IPS DF 6.9 (cell line): ENCODE measurements around the gene PTPN9.
"Not testable (repeated sequence)": the region's sequence is repeated elsewhere in the genome, so short reads cannot be mapped to it uniquely, and the experiment has no call there.

Experiments
- DNase-seq: peaks from one replicate; pipeline ENCODE4 v3.0.0-alpha.2; 2013; ENCODE audit warnings: low read depth, low spot score
- H3K27ac ChIP-seq: one replicate; pipeline ENCODE4 v1.5.1; 2013; ENCODE audit warnings: low read length, control low read depth
- H3K27me3 ChIP-seq: 2 replicates; pipeline ENCODE4 v1.6.1; 2013; ENCODE audit warnings: mild to moderate bottlenecking, low read length; ENCODE audit not compliant: control insufficient read depth, insufficient read depth
- H3K36me3 ChIP-seq: 2 replicates; pipeline ENCODE4 v1.6.1; 2013; ENCODE audit warnings: low read length; ENCODE audit not compliant: control insufficient read depth, insufficient read depth
- H3K4me1 ChIP-seq: 2 replicates; pipeline ENCODE4 v1.6.1; 2013; ENCODE audit warnings: low read length; ENCODE audit not compliant: control insufficient read depth, insufficient read depth
- H3K4me3 ChIP-seq: 2 replicates; pipeline ENCODE4 v1.5.1; 2013; ENCODE audit warnings: mild to moderate bottlenecking, low read length
- H3K9me3 ChIP-seq: 2 replicates; pipeline ENCODE4 v1.6.1; 2013; ENCODE audit warnings: low read length, inconsistent platforms; ENCODE audit not compliant: control insufficient read depth, insufficient read depth
- WGBS: extraction: QIAGEN DNeasy Blood & Tissue Kit; methylation state at CpG from one replicate; pipeline ENCODE4 v1.1.7; 2013; ENCODE audit warnings: mixed read lengths, missing lambda C conversion rate; ENCODE audit not compliant: insufficient read length, insufficient coverage; 5-methylcytosine and 5-hydroxymethylcytosine counted together

Gene PTPN9

DNA sequence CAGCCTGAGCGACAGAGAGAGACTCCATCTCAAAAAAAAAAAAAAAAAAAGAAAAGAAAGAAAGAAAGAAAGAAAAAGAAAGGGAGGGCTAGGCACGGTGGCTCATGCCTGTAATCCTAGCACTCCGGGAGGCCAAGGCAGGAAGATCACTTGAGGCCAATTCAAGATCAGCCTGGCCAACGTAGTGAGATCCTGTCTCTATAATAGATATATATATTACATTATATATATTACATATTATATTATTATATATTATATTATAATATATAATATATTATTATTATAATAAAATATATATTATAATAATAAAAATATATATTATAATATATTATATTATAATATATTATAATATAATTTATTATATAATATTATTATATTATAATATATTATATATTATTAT, 48.9 kb downstream of the PTPN9 start:
- H3K4me1 ChIP-seq = no peaks in the 10 kb centered on the region
- no peak for DNase-seq
- H3K4me3 ChIP-seq = no peak overlapping the region
- no peak overlapping the region for H3K27ac ChIP-seq
- H3K9me3 ChIP-seq = no peaks in the 10 kb centered on the region
- no CpG with 5 or more reads among the region's 4 CpGs for WGBS
- no peaks in the 10 kb centered on the region for H3K36me3 ChIP-seq
- H3K27me3 ChIP-seq = no peaks in the 10 kb centered on the region

- not testable (repeated sequence) for H3K36me3 ChIP-seq, DNase-seq, H3K27me3 ChIP-seq, H3K4me1 ChIP-seq, H3K4me3 ChIP-seq, H3K9me3 ChIP-seq, H3K27ac ChIP-seq
- WGBS = no CpG with 5 or more reads among the region's 3 CpGs
Observed at GRCh38 chr15:75525756-75526155, 53.4 kb downstream of the PTPN9 start.

GRCh38 chr15:75523011-75523410, 56.1 kb downstream of the PTPN9 start:
- no CpG with 5 or more reads among the region's 2 CpGs for WGBS
- H3K4me3 ChIP-seq = no peak overlapping the region
- H3K27me3 ChIP-seq = no peaks in the 10 kb centered on the region
- peaks cover 8% of the 10 kb centered on the region; the same call in 1 of the 2 replicates for H3K36me3 ChIP-seq
- H3K27ac ChIP-seq = no peak overlapping the region
- no peaks in the 10 kb centered on the region for H3K4me1 ChIP-seq
- no peaks in the 10 kb centered on the region for H3K9me3 ChIP-seq
- no peak for DNase-seq

DNA sequence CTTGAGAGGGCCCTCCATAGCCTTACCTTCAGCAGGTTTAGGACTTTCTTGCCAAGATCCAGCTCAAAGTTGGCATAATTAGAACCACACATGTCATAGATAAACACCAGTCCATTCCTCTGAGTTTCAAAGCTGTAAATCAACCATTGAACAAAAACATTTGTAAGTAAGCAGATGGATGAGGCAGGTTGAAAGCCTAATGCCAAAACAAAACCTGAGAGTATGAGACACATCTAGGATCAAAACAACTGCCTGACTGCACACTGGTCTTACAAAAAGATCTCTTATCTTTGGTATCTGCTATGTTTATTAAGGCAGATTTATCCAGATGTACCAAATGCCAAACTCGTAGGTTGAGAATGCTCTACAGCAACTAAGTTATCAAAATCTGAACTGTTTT, 61.9 kb downstream of the PTPN9 start:
- Histone ChIP-seq H3K4me3 (no peak overlapping the region), H3K9me3 (no peaks in the 10 kb centered on the region), H3K4me1 (no peaks in the 10 kb centered on the region), H3K27me3 (no peaks in the 10 kb centered on the region), H3K27ac (no peak overlapping the region), H3K36me3 (peaks cover 11% of the 10 kb centered on the region; the same call in 1 of the 2 replicates)
- WGBS = no CpG with 5 or more reads among the region's 1 CpG
- DNase-seq = no peak

GRCh38 chr15:75508840-75509532, 70.1 kb downstream of the PTPN9 start:
- H3K27me3 ChIP-seq = no peaks in the 10 kb centered on the region
- H3K27ac ChIP-seq = no peak overlapping the region
- no CpG with 5 or more reads among the region's 7 CpGs for WGBS
- peaks cover 13% of the 10 kb centered on the region for H3K36me3 ChIP-seq
- no peaks in the 10 kb centered on the region for H3K9me3 ChIP-seq
- no peak overlapping the region for H3K4me3 ChIP-seq
- DNase-seq = peak; percentile 5
- no peaks in the 10 kb centered on the region for H3K4me1 ChIP-seq

- Histone ChIP-seq H3K4me3 (no peak overlapping the region), H3K27ac (no peak overlapping the region), H3K4me1 (no peaks in the 10 kb centered on the region), H3K36me3 (peaks cover 13% of the 10 kb centered on the region), H3K9me3 (no peaks in the 10 kb centered on the region), H3K27me3 (no peaks in the 10 kb centered on the region)
- WGBS = 100% methylated on average over 2 of the region's 8 CpGs
- DNase-seq = no peak
Observed at GRCh38 chr15:75502360-75502759, 76.8 kb downstream of the PTPN9 start.

- no peak for DNase-seq
- H3K4me3 ChIP-seq = no peak overlapping the region
- no peaks in the 10 kb centered on the region for H3K4me1 ChIP-seq
- H3K36me3 ChIP-seq = peaks cover 5% of the 10 kb centered on the region; the same call in 1 of the 2 replicates
- WGBS = 100% methylated on average over 1 of the region's 4 CpGs
- no peaks in the 10 kb centered on the region for H3K27me3 ChIP-seq
- H3K27ac ChIP-seq = no peak overlapping the region
- H3K9me3 ChIP-seq = no peaks in the 10 kb centered on the region
Observed at GRCh38 chr15:75493732-75494131, 85.4 kb downstream of the PTPN9 start.

DNA sequence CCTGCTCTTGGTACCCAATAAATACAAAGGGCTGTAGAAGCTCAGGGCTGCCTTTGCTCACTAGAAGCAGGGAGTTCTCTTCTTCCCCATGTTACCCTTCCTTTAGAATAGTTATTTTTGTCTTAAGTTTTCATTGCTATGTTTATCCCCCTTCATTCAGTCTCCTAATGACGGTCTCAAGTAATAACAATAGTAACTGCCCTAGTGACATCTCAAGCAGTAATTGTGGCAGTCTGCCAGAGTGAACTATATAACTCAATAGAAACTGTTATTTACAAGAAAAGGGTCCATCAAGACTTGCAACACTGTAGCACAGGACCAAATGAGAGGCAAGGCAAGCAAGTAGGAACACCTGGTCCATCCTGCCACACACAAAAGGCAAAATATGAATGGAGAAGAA, 95.2 kb downstream of the PTPN9 start:
- H3K9me3 ChIP-seq = no peaks in the 10 kb centered on the region
- H3K36me3 ChIP-seq = peaks cover 3% of the 10 kb centered on the region; the same call in 1 of the 2 replicates
- no peak for DNase-seq
- H3K4me1 ChIP-seq = no peaks in the 10 kb centered on the region
- H3K4me3 ChIP-seq = no peak overlapping the region
- no peak overlapping the region for H3K27ac ChIP-seq
- no peaks in the 10 kb centered on the region for H3K27me3 ChIP-seq
- no CpG with 5 or more reads among the region's 1 CpG for WGBS

DNA sequence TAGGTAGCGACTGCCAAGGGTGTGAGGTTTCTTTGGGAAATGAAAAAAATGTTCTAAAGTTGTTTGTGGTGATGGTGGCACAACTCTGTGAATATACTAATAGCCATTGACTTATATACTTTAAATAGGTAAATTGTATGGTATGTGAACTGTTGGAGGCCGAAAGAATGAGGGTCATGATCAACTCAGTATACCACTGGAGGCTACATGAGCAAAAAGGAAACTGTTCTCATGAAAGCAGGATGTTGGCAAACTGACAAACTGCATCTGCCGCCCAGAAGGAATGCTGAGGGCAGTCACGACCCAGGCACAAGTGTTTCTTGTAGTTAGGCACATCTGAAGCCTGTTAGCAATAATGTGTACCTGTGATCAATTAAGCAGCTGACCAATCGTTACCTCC, 95.6 kb downstream of the PTPN9 start:
- not testable (repeated sequence) for H3K4me1 ChIP-seq, H3K27ac ChIP-seq, H3K36me3 ChIP-seq, H3K27me3 ChIP-seq, H3K9me3 ChIP-seq, H3K4me3 ChIP-seq, DNase-seq
- WGBS = no CpG with 5 or more reads among the region's 5 CpGs

DNA sequence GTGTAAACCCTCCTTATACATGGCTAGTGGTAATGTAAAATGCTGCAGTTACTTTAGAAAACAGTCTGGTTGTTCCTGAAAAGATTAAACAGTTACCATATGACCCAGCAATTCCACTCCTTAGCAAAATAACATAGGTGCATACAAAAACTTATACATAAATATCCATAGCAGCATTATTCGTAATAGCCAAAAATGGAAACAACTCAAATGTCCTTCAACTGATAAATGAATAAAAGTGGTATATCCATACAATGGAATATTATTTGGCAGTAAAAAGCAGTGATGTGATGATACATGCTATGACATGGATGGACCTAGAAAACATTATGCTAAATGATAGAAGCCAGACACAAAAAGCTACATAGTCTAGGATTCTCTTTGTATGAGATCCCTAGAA, 96.0 kb downstream of the PTPN9 start:
- H3K4me3 ChIP-seq = no peak overlapping the region
- H3K36me3 ChIP-seq = peaks cover 6% of the 10 kb centered on the region; the same call in 1 of the 2 replicates
- DNase-seq = no peak

GRCh38 chr15:75480463-75480862, 98.7 kb downstream of the PTPN9 start:
- not testable (repeated sequence) for H3K4me3 ChIP-seq, H3K27me3 ChIP-seq, DNase-seq, H3K4me1 ChIP-seq, H3K27ac ChIP-seq, H3K9me3 ChIP-seq, H3K36me3 ChIP-seq
- WGBS = no CpG with 5 or more reads among the region's 54 CpGs

More for the DNA sequence above, 96.0 kb downstream of the PTPN9 start:
- Histone ChIP-seq H3K4me1 (no peaks in the 10 kb centered on the region), H3K27me3 (no peaks in the 10 kb centered on the region), H3K9me3 (no peaks in the 10 kb centered on the region), H3K27ac (no peak overlapping the region)
- WGBS = no CpG with 5 or more reads among the region's 1 CpG
